ENCODE measurements around the gene COL23A1. TPM values are rescaled to one million over a fixed set of nuclear protein-coding genes. Genes with fewer than 3 reads are reported as not detected.

The COL23A1 gene
- polyA plus RNA-seq, 1 donor from 2014 or later, result 0.18 TPM

DNA sequence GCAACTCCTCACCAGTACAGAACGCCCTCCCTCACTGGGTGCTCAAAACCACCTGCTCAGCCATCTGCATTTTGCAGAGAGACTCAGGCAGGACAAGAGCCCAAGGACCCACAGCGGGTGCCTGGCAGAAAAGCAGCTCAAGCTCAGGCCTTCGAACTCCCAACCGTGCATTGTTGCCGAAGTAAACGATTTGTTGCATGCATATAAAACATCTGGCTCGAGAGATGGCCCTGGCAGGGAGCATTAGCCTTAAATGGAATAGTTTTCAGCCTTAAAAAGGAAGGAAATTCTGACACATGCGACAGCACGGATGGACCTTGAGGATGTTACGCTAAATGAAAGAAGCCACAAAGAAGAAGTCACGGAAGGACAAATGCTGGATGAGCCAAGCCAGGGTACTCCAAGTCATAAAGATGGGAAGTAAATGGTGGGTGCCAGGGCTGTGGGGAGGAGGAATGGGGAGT lies 197.2 kb downstream of the COL23A1 start:
- H3K27ac Mint-ChIP-seq, result no peak overlapping the region
- no peaks in the 10 kb centered on the region for H3K36me3 Mint-ChIP-seq
- no peaks in the 10 kb centered on the region for H3K27me3 Mint-ChIP-seq
- H3K4me3 Mint-ChIP-seq, result no peak overlapping the region
- no peaks in the 10 kb centered on the region for H3K4me1 Mint-ChIP-seq
- H3K9me3 Mint-ChIP-seq, result no peaks in the 10 kb centered on the region

DNA sequence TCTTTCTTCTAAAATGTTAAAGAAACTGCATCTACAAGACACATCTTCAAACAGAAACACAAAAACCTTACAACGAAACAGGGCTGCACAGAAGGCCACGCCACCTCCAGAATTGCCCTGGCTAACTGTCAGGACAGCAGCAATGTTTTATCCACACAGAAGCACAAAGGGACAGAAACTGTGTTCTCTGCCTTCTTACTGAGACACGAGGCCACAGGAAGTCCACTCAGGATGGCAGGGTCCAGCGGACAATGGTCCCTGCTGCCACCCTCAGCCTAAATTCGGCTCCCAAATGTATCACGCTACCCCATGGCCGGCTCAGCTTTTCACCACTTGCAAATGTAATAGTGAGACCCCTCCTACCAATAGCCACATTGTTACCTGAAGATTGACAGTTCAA lies 197.8 kb downstream of the COL23A1 start:
- H3K27ac Mint-ChIP-seq, result no peak overlapping the region
- H3K4me1 Mint-ChIP-seq, result no peaks in the 10 kb centered on the region
- no peaks in the 10 kb centered on the region for H3K9me3 Mint-ChIP-seq
- H3K36me3 Mint-ChIP-seq, result no peaks in the 10 kb centered on the region
- no peaks in the 10 kb centered on the region for H3K27me3 Mint-ChIP-seq
- no peak overlapping the region for H3K4me3 Mint-ChIP-seq

DNA sequence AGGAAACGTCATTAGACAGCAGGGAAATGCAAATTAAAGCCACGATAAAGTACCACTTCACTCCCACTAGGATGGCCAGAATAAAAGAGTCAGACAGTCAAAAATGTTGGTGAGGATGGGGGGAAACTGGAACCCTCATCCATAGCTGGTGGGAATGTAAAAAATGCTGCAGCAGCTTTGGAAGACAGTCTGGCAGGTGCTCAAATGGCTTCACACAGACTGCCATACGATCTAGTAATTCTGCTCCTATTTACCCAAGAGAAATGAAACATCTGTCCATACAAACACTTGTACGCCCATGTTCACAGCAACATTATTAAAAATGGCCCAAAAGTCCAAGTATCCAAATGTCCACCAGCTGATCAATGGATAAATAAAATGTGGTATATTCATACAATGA lies 198.7 kb downstream of the COL23A1 start:
- H3K9me3 Mint-ChIP-seq, result no peaks in the 10 kb centered on the region
- H3K27ac Mint-ChIP-seq, result no peak overlapping the region
- peaks cover 2% of the 10 kb centered on the region for H3K27me3 Mint-ChIP-seq
- H3K36me3 Mint-ChIP-seq, result no peaks in the 10 kb centered on the region
- H3K4me3 Mint-ChIP-seq, result no peak overlapping the region
- no peaks in the 10 kb centered on the region for H3K4me1 Mint-ChIP-seq

DNA sequence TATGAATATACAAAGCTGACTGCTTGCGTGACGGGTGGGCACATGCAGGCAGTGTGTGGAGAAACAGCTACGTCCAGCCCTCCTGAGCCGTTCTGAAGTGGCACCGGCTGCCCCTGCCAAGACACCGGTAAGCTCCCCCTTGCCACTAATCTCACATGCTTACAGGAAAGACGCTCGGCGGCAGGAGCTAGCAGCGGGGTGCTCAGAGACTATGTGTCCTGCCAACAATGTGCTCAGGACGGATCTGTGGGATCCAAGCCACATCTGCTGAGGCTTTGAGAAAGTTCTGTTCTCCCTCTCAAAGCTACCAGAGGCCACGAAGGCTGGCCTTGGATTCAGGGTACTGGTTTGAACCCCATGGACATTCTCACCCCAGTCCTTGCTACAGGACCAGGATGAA lies 200.4 kb downstream of the COL23A1 start:
- peaks cover 6% of the 10 kb centered on the region for H3K27me3 Mint-ChIP-seq
- no peaks in the 10 kb centered on the region for H3K9me3 Mint-ChIP-seq
- H3K36me3 Mint-ChIP-seq, result no peaks in the 10 kb centered on the region
- H3K4me1 Mint-ChIP-seq, result no peaks in the 10 kb centered on the region
- no peak overlapping the region for H3K4me3 Mint-ChIP-seq
- H3K27ac Mint-ChIP-seq, result no peak overlapping the region

DNA sequence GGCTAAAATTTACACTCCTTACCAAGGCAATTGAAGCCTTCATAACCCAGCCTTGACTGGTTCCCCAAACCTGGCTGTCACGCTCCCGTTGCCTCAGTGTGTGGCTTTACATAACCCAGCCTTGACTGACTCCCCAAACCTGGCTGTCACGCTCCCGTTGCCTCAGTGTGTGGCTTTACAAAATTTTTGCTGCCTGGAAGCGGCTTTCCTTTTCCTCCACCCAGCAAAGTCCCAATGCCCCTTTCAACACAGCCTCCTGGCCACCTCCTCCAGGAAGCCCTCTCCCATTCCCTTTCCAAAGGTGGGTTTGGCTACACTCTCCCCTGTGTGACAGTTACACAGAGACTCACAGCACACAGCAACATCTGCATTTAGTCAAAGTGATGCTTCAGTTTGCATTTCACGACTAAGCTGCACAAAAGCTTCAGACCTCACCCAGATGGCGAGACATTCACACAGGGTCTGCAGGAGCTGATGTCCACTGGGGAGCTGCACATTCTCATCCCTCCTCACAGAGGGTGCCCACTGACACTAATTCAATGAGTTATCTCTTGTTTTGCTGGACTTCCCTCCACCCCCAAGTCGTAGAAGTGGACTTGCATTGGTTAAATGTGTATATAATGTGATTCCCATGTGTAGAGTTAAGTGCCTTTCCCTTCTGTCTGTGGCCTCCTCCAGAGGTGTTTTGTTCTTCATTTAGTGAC lies 201.0 kb downstream of the COL23A1 start:
- H3K4me3 Mint-ChIP-seq, result no peak overlapping the region
- no peaks in the 10 kb centered on the region for H3K4me1 Mint-ChIP-seq
- no peaks in the 10 kb centered on the region for H3K36me3 Mint-ChIP-seq
- H3K27me3 Mint-ChIP-seq, result peaks cover 9% of the 10 kb centered on the region
- H3K9me3 Mint-ChIP-seq, result no peaks in the 10 kb centered on the region
- H3K27ac Mint-ChIP-seq, result no peak overlapping the region

DNA sequence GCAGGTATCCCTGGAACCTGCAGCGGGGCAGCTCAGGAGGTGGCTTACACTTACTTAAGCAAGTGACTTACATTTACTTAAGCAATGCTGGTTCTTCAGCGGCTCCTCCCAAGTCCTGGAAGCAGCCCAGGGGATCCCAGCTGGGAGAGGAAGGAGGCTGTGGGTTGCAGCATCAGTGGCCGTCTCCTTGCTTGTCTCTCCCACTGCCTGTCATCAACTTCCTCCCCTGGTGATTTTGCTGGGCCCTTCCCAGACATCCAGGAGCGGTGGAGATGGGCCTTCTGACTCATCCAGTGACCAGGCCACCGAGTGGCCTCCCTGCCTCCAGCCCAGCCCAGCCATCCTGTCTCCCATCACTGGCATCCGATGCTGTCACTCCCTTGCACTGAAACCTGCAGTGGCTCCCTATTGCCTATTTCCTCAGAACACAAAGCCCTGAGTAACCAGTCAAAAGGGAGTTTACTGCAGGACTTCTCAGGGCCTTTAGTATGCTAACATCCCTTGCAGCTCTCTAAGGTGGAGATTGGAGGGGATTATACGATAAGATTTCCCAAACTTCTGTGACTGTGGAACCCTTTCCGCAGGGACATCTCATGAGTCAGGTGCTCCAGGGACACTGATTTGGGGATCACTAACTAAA lies 201.7 kb downstream of the COL23A1 start:
- no peak overlapping the region for H3K4me3 Mint-ChIP-seq

DNA sequence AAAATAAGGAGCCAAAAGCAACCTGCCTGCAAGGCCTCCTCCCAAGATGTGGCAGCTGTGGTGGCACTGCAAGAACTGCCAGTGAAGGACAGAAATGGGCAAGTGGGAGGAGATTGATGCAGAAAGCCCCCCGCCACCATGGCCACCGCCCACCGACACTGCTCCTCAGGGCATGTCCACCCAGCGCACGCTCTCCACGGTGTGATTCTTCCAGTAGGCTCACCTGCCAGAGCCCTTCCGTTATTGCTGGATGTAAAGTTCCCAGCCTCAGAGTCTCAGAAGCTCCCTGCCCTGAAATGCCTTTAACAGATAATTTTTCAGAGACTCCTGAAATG lies 202.4 kb downstream of the COL23A1 start:
- Mint-ChIP-seq H3K4me3 (no peak overlapping the region), H3K27me3 (peaks cover 12% of the 10 kb centered on the region), H3K36me3 (no peaks in the 10 kb centered on the region), H3K9me3 (no peaks in the 10 kb centered on the region), H3K4me1 (no peaks in the 10 kb centered on the region), H3K27ac (no peak overlapping the region)

More for the DNA sequence above, 201.7 kb downstream of the COL23A1 start:
- Mint-ChIP-seq H3K27ac (no peak overlapping the region), H3K27me3 (peaks cover 11% of the 10 kb centered on the region), H3K4me1 (no peaks in the 10 kb centered on the region), H3K36me3 (no peaks in the 10 kb centered on the region), H3K9me3 (no peaks in the 10 kb centered on the region)

DNA sequence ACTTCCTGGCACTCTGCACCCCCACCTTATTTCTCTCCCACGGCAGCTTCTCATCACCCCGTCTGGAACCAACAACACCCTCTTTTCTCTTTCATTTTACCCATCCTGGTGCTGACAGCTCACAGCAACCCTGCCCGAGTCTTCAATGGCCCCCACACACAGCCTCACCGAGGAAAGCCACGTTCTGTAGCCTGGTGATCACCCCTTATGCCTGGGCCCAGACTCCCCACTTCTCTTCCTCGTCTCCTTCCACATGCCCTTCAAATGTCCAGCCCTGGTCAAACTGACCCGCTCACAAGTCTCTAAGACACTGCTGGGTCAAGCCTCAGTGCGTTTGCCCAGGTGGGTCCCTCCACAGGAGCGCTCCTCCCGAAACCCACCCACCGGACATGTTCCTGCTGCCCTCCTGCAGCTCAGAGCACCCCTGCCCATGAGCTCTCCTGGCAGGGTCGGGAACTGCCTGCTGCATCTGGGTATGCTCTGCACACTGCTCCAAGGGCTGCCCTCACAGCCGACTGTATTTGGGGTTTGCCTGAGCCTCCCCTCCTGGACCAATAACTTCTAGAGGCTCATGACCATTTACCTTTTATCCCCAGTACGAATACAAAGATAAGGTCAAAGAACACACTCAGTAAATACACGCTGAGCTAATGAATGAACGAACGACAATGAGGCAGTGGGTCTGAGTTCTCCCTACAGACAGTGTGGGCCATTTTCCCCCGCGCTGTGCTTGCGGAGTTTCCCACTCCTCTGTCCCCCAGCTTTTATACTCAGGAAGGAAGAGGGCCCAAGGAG lies 202.9 kb downstream of the COL23A1 start:
- Mint-ChIP-seq H3K36me3 (no peaks in the 10 kb centered on the region), H3K27me3 (peaks cover 16% of the 10 kb centered on the region), H3K4me1 (peaks cover 0 to 2% (median 0%) of the 10 kb centered on the region in 3 donors), H3K4me3 (no peak overlapping the region), H3K27ac (no peak overlapping the region), H3K9me3 (no peaks in the 10 kb centered on the region)

DNA sequence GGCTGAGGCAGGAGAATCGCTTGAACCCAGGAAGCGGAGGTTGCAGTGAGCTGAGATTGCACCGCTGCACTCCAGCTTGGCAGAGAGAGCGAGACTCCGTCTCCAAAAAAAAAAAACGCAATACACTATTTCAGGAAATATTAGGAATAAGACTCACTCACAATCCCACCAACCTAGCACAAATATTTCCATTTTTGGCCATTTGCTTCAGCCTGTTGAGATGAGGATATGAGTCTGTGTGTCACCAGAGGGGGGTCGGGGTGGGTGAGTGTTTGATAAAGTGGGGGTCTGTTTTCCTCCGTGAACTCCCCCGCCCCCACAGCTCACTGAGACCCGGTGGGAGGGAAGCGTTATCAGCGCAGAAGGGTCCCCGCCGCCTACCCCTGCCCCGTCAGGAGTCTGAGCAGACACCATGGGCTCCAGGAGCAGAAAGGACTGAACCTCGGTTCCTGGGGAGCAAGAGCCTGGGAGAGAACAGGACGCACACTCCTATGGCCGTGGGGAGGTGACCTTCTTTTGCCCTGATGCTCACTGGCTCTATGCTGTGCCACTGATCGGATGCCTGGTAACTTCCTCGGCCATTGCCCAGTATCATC lies 203.8 kb downstream of the COL23A1 start:
- Mint-ChIP-seq H3K9me3 (no peaks in the 10 kb centered on the region), H3K27me3 (peaks cover 19% of the 10 kb centered on the region), H3K4me3 (no peak overlapping the region), H3K36me3 (no peaks in the 10 kb centered on the region), H3K27ac (no peak overlapping the region), H3K4me1 (peaks cover 0 to 3% (median 2%) of the 10 kb centered on the region in 3 donors)

DNA sequence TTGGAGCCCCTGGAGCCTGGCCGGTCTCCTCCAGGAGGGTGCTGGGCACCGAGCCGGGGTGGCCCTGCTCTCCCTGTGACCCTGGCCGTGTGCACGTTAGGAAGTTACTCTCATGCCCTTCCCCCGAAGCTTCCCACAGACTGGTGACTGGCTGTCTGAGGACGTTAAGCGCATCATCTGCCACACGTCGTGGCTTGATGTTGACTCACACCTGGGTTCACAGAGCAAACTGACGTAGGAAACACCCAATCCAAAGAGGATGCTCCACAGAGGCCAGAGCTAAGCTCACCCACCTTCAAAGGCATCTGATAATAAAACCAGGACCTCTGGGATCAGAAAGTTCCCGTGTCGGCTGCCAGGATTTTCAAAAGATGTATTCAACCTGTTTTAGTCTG lies 204.7 kb downstream of the COL23A1 start:
- Mint-ChIP-seq H3K27me3 (peaks cover 19% of the 10 kb centered on the region), H3K4me1 (peaks cover 0 to 3% (median 2%) of the 10 kb centered on the region in 3 donors), H3K36me3 (peaks cover under 1% of the 10 kb centered on the region), H3K9me3 (no peaks in the 10 kb centered on the region), H3K4me3 (no peak overlapping the region), H3K27ac (no peak overlapping the region)

DNA sequence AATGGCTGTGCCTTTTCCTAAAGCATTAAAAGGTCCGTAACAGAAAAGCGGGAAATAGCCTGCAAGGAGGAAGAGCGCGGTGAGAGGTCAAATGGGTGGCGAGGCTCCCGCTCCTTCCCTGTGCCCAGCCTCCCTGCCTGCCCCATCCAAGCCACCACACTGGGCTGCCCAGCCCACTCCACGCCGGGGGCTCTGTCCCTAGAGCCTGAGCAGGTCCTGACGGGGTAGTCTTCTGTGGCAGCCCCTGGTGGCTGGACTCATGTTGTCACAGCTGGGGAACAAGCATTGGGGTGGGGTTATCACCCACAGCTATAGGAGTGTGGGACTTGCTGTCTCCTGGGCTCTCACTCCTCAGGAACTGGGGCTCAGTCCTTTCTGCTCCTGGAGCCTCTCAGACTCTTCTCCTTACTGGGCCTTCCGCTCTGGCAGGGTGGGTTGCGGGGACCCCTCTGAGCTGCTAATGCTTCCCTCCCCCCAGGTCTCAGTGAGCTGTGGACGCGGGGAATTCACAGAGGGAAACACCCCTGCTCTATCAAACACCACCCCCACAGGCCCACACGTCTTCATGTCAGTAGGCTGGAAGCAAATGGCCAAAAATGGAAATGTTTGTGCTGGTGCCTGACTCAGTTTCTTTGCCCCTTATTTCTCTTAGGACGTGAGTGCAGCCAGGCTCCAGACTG lies 205.2 kb downstream of the COL23A1 start:
- peaks cover 3% of the 10 kb centered on the region for H3K36me3 Mint-ChIP-seq
- no peak overlapping the region for H3K27ac Mint-ChIP-seq
- no peaks in the 10 kb centered on the region for H3K9me3 Mint-ChIP-seq
- no peak overlapping the region for H3K4me3 Mint-ChIP-seq
- H3K27me3 Mint-ChIP-seq, result peaks cover 19% of the 10 kb centered on the region
- peaks cover 0 to 3% (median 2%) of the 10 kb centered on the region in 3 donors for H3K4me1 Mint-ChIP-seq

DNA sequence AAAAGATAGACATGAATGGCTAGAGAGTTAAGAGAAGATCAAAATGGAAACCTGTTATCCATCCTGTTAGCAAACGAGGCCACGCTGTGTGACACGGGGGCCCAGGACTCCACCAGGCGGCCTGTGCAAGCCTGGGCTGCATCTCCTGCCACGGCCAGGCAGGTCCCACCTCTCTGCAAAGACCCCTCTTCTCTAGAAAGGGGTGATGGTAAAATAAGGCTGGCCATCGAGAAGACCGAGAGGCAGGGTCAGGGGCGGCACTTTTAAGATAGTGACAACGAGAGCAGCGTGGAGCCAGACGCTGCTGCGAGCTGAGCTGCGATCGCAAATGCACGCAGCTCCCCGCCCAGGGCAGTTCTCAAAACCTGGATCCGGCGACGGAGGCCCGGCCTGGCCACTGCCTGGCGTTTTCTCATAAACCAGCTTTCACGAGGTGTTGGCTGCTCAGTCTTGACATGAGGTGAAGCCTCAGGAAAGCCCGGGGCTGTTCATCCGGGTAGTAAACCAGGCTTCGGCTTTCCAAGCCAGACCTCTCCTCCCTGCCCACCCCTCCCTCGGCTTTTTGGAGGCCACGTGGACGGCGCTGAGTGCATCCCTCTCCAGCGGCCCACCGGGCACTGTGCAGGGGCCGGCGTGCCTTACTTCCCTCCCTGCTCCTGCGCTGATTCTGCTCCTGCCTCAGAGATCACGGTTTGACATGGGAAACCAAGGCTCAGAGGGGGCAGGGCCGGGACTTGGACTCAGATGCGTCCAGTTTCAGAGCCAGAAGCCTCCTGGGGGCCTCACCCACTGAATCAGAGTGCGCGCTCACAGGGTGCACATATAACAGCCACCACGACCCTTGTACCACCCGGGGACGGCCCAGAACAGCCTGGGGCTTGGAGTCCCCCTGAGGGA lies 206.0 kb downstream of the COL23A1 start:
- Mint-ChIP-seq H3K9me3 (no peaks in the 10 kb centered on the region), H3K4me3 (no peak overlapping the region), H3K4me1 (peaks cover 0 to 3% (median 2%) of the 10 kb centered on the region in 3 donors), H3K27ac (no peak overlapping the region), H3K36me3 (peaks cover 3% of the 10 kb centered on the region), H3K27me3 (peaks cover 19% of the 10 kb centered on the region)

DNA sequence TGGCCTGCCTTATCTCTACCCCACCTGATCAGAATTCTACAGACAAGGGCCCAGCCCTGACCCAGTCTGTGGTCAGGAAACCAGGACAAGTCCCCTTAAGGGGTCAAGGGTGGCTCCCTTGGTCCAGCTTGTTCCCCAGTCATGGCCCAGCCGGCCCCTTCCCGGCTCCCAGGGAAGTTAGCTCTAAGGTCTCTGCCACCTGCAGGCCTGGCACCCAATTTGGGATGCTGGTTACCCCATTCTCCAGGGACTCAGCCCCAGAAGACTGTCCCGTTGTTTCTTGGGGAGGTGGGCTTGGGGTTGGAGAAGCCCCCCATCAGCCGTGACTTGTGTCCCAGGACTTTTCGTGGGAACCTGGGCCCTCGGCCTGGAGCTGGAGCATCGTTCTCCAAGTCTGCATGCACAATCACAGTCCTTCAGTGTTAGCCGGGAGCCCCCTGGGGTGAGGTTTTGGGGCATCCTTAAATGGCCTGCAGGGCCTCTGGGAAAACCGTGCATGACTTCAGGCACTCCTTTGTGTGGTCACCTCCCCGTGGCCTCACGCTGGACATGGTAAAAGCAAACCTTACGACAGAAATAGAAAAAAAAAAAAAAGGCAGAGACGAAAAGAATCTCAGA lies 206.8 kb downstream of the COL23A1 start:
- Mint-ChIP-seq H3K4me3 (no peak overlapping the region), H3K27ac (no peak overlapping the region), H3K36me3 (peaks cover 3% of the 10 kb centered on the region), H3K9me3 (no peaks in the 10 kb centered on the region), H3K27me3 (peaks cover 19% of the 10 kb centered on the region), H3K4me1 (peaks cover 0 to 3% (median 2%) of the 10 kb centered on the region in 3 donors)

Measured in IgD-negative memory B cell (primary cell).